B cell (primary cell): ENCODE results near the gene ADORA2B. TPM values are rescaled to one million over a fixed set of nuclear protein-coding genes. Genes with fewer than 3 reads are reported as not detected.

Source experiments
- ATAC-seq: fragments of 200-7000 bp; cut with Tn5 transposase; one replicate; pipeline ENCODE4 v1.10.0; 2021; ENCODE audit warnings: low read depth, mild to moderate bottlenecking, moderate number of reproducible peaks, moderate library complexity
- CTCF ChIA-PET: fragments of 350-600 bp; sonication (Branson Sonifier 250); formaldehyde crosslinking; loops from one replicate; lab custom pipeline; 2021; ENCODE audit warnings: antibody characterized with exemption, inconsistent platforms; lab: Charles Lee
- POLR2A ChIA-PET: fragments of 350-600 bp; sonication (Branson Sonifier 250); formaldehyde crosslinking; loops from one replicate; lab custom pipeline; 2021; ENCODE audit warnings: antibody characterized with exemption; lab: Charles Lee
- DNase-seq: peaks from one replicate; pipeline ENCODE4 v3.0.0; 2013
- H2AFZ ChIP-seq: 2 replicates; pipeline ENCODE4 v1.6.1; 2012; ENCODE audit warnings: mild to moderate bottlenecking, low read depth, low read length; ENCODE audit not compliant: insufficient read depth, poor library complexity, severe bottlenecking
- H3K27ac ChIP-seq, 2 donors: 1 replicate in 1 of 2; 2 replicates in 1 of 2; pipeline ENCODE4 v1.5.1; 2012 to 2013; ENCODE audit warnings: low read length in 2 of 2, mild to moderate bottlenecking in 2 of 2, moderate library complexity in 1 of 2
- H3K27me3 ChIP-seq, 4 experiments: fragments of 200-600 bp in 1 of 4; sonication (generic) in 1 of 4; replicated peaks in 1 of 4; 1 replicate in 2 of 4; 2 replicates in 2 of 4; pipeline versions ENCODE4 v1.6.1 to v1.7.0; 2013 to 2016; ENCODE audit warnings: low read length in 3 of 4, mild to moderate bottlenecking in 2 of 4, mixed read lengths in 1 of 4, moderate library complexity in 1 of 4; ENCODE audit not compliant: insufficient read depth in 4 of 4, control insufficient read depth in 3 of 4; ENCODE audit errors: control extremely low read depth in 1 of 4
- H3K36me3 ChIP-seq, 2 experiments: replicated peaks in 1 of 2; 1 replicate in 1 of 2; 2 replicates in 1 of 2; pipeline versions ENCODE4 v1.6.1 to v1.7.1; 2013; ENCODE audit warnings: low read length in 1 of 2; ENCODE audit not compliant: insufficient read depth in 2 of 2, control insufficient read depth in 1 of 2; ENCODE audit errors: control extremely low read depth in 1 of 2, extremely low read depth in 1 of 2
- H3K4me1 ChIP-seq, 2 donors: fragments of 200-600 bp in 1 of 2; sonication (generic) in 1 of 2; 1 replicate in 1 of 2; 2 replicates in 1 of 2; pipeline versions ENCODE4 v1.5.1 to v1.6.1; 2013 to 2017; ENCODE audit warnings: low read length in 2 of 2; ENCODE audit not compliant: control insufficient read depth in 2 of 2, insufficient read depth in 2 of 2
- H3K4me2 ChIP-seq: replicated peaks from 2 replicates; pipeline ENCODE3; 2012; ENCODE audit warnings: mild to moderate bottlenecking, low read depth, low read length; ENCODE audit not compliant: poor library complexity, severe bottlenecking
- H3K4me3 ChIP-seq, 5 experiments: fragments of 200-600 bp in 1 of 5; sonication (generic) in 1 of 5; 1 replicate in 3 of 5; 2 replicates in 2 of 5; pipeline versions ENCODE4 v1.5.1 to v1.7.0; 2011 to 2016; ENCODE audit warnings: low read length in 4 of 5, mild to moderate bottlenecking in 4 of 5, low read depth in 2 of 5, control low read depth in 1 of 5, moderate library complexity in 1 of 5; ENCODE audit not compliant: insufficient read depth in 1 of 5; ENCODE audit errors: control extremely low read depth in 1 of 5, extremely low read depth in 1 of 5
- H3K79me2 ChIP-seq: fragments of 200-600 bp; sonication (generic); one replicate; pipeline ENCODE4 v1.6.0; 2016; ENCODE audit warnings: low read length; ENCODE audit not compliant: control insufficient read depth, insufficient read depth
- H3K9ac ChIP-seq: fragments of 200-600 bp; sonication (generic); 2 replicates; pipeline ENCODE4 v1.6.1; 2017; ENCODE audit warnings: mild to moderate bottlenecking, low read length, moderate library complexity
- H3K9me3 ChIP-seq, 3 donors: one replicate each; pipeline versions ENCODE4 v1.6.1 to v1.7.1; 2013; ENCODE audit warnings: low read length in 2 of 3; ENCODE audit not compliant: control insufficient read depth in 2 of 3, insufficient read depth in 1 of 3; ENCODE audit errors: control extremely low read depth in 1 of 3
- H4K20me1 ChIP-seq: 2 replicates; pipeline ENCODE4 v1.6.0; 2012; ENCODE audit warnings: mild to moderate bottlenecking, low read length; ENCODE audit not compliant: insufficient read depth, control insufficient read depth, poor library complexity, severe bottlenecking
- H3K27ac Mint-ChIP-seq: one replicate; pipeline ENCODE4 v1.8.0; 2021; ENCODE audit warnings: mixed read lengths
- H3K27me3 Mint-ChIP-seq: one replicate; pipeline ENCODE4 v1.8.0; 2021; ENCODE audit warnings: mixed read lengths
- H3K4me1 Mint-ChIP-seq: one replicate; pipeline ENCODE4 v1.8.0; 2021; ENCODE audit warnings: mixed read lengths
- H3K4me3 Mint-ChIP-seq: one replicate; pipeline ENCODE4 v1.8.0; 2021; ENCODE audit warnings: mixed read lengths
- H3K9me3 Mint-ChIP-seq: one replicate; pipeline ENCODE4 v1.8.0; 2022; ENCODE audit warnings: mixed read lengths; ENCODE audit not compliant: insufficient read depth
- EZH2 ChIP-seq: IDR thresholded peaks from 2 replicates; pipeline ENCODE4 v1.6.1; 2012; ENCODE audit warnings: borderline replicate concordance, low read depth, mild to moderate bottlenecking, moderate library complexity, low read length; ENCODE audit not compliant: insufficient read depth, poor library complexity, severe bottlenecking
- WGBS: methylation state at CpG from one replicate; pipeline ENCODE4 v1.1.5; 2013; ENCODE audit warnings: missing lambda C conversion rate; ENCODE audit not compliant: insufficient coverage; 5-methylcytosine and 5-hydroxymethylcytosine counted together
- intact Hi-C: fragments of 100-400 bp; cut with micrococcal nuclease; formaldehyde crosslinking; loops from one replicate; pipeline ENCODE4 v1.10.0; 2022
- polyA plus RNA-seq: library from polyadenylated mRNA; depleted of rRNA; stranded (reverse); fragments of >200 nt; gene quantifications from 2 replicates; pipeline ENCODE4 v1.2.3, GENCODE V29; 2012
- total RNA-seq, 2 donors: library from RNA; stranded (reverse); fragments of 120-200 nt in 1 of 2; gene quantifications; 1 replicate in 1 of 2; 2 replicates in 1 of 2; pipeline versions ENCODE4 v1.2.3 to v1.2.4, GENCODE V29; 2013 to 2022
- TF ChIP-seq, protein P1 (sequence below): fragments of 200-600 bp; IDR thresholded peaks from one replicate; pipeline ENCODE4 v1.8.0; 2022; ENCODE audit warnings: antibody characterized with exemption, mild to moderate bottlenecking

Gene ADORA2B
- total and polyA plus RNA-seq, 2 donors (not counting 1 experiment from before 2014, with no cell fraction given), result not detected

DNA sequence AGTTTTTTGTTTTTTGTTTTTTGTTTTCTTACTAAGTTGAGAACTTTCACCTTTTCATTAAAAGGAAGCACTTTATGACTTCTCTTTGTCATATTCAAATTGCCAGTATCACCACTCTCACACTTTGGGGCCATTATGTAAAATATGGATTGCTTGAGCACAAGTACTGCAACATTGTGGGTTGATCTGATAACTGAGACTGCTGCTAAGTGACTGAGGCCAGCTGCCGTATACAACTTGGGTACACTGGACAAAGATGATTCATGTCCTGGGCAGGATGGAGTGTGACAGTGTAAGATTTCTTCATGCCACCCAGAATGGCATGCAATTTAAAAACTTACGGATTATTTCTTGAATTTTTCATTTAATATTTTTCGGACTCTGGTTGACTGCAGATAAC is 62.5 kb downstream of the ADORA2B start:
- Mint-ChIP-seq H3K4me1 (no peaks in the 10 kb centered on the region), H3K27ac (no peak overlapping the region), H3K9me3 (no peaks in the 10 kb centered on the region), H3K4me3 (no peak overlapping the region), H3K27me3 (no peaks in the 10 kb centered on the region)
- no peak overlapping the region for H3K4me3 ChIP-seq
- no peaks in the 10 kb centered on the region for H3K9me3 ChIP-seq
- H2AFZ ChIP-seq, result no peak overlapping the region
- intact Hi-C loops, result no loop called here
- TF ChIP-seq, protein P1, sequence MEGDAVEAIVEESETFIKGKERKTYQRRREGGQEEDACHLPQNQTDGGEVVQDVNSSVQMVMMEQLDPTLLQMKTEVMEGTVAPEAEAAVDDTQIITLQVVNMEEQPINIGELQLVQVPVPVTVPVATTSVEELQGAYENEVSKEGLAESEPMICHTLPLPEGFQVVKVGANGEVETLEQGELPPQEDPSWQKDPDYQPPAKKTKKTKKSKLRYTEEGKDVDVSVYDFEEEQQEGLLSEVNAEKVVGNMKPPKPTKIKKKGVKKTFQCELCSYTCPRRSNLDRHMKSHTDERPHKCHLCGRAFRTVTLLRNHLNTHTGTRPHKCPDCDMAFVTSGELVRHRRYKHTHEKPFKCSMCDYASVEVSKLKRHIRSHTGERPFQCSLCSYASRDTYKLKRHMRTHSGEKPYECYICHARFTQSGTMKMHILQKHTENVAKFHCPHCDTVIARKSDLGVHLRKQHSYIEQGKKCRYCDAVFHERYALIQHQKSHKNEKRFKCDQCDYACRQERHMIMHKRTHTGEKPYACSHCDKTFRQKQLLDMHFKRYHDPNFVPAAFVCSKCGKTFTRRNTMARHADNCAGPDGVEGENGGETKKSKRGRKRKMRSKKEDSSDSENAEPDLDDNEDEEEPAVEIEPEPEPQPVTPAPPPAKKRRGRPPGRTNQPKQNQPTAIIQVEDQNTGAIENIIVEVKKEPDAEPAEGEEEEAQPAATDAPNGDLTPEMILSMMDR, result no peak
- TF ChIP-seq EZH2, result no peak
- DNase-seq (no peak), ATAC-seq (no peak)
- 83% methylated on average over 1 of the region's 3 CpGs for WGBS
- H3K4me1 ChIP-seq, result no peaks in the 10 kb centered on the region
- peaks cover 8% of the 10 kb centered on the region for H3K79me2 ChIP-seq
- CTCF ChIA-PET, result no interaction called here
- peaks cover 32 to 71% of the 10 kb centered on the region in 2 experiments for H3K36me3 ChIP-seq
- POLR2A ChIA-PET, result no interaction called here
- H3K27ac ChIP-seq, result no peak overlapping the region
- no peaks in the 10 kb centered on the region for H3K27me3 ChIP-seq
- no peak overlapping the region for H3K9ac ChIP-seq
- H3K4me2 ChIP-seq, result no peak overlapping the region
- peaks cover 4% of the 10 kb centered on the region for H4K20me1 ChIP-seq

DNA sequence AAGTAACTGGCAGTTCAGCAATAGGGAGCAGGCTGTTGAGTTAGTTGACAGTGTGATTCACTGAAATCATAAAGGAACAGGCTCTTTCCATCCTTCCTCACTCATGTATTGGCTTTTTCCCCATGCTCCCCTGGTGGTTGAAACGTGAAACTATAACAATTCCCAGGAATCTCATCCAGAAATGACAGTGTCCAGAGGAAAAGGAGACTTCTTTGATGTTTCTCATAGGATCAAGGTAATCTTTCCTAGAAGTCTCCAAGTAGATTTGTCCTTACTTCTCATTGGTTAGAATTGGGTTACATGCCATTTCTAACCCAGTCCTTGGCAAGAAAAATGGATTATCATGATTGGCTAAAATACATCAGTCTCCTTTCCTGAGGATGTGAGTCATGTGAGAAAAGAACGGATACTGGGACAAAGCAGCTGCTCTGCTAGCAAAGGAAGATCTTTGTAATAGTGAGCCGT is 69.0 kb downstream of the ADORA2B start:
- peaks cover 4% of the 10 kb centered on the region for H4K20me1 ChIP-seq
- no peak overlapping the region for H3K27ac ChIP-seq
- H3K36me3 ChIP-seq, result peaks cover 10 to 46% of the 10 kb centered on the region in 2 experiments
- ChIA-PET POLR2A (no interaction called here), CTCF (no interaction called here)
- no peak for DNase-seq
- no CpG with 5 or more reads among the region's 3 CpGs for WGBS
- intact Hi-C loops, result no loop called here
- H3K9me3 ChIP-seq, result no peaks in the 10 kb centered on the region
- H3K4me3 Mint-ChIP-seq, result no peak overlapping the region
- H3K4me3 ChIP-seq, result no peak overlapping the region
- no peak for ATAC-seq
- no peaks in the 10 kb centered on the region for H3K9me3 Mint-ChIP-seq
- H3K27me3 Mint-ChIP-seq, result no peaks in the 10 kb centered on the region
- H3K4me1 ChIP-seq, result no peaks in the 10 kb centered on the region
- H3K27ac Mint-ChIP-seq, result no peak overlapping the region
- peaks cover 15% of the 10 kb centered on the region for H3K79me2 ChIP-seq
- TF ChIP-seq EZH2, result no peak
- TF ChIP-seq, protein P1, result no peak
- H3K27me3 ChIP-seq, result no peaks in the 10 kb centered on the region
- H3K9ac ChIP-seq, result no peak overlapping the region
- no peak overlapping the region for H3K4me2 ChIP-seq
- no peaks in the 10 kb centered on the region for H3K4me1 Mint-ChIP-seq
- H2AFZ ChIP-seq, result no peak overlapping the region
